Measurements from ENCODE around the gene TCF4.

TCF4 gene

DNA sequence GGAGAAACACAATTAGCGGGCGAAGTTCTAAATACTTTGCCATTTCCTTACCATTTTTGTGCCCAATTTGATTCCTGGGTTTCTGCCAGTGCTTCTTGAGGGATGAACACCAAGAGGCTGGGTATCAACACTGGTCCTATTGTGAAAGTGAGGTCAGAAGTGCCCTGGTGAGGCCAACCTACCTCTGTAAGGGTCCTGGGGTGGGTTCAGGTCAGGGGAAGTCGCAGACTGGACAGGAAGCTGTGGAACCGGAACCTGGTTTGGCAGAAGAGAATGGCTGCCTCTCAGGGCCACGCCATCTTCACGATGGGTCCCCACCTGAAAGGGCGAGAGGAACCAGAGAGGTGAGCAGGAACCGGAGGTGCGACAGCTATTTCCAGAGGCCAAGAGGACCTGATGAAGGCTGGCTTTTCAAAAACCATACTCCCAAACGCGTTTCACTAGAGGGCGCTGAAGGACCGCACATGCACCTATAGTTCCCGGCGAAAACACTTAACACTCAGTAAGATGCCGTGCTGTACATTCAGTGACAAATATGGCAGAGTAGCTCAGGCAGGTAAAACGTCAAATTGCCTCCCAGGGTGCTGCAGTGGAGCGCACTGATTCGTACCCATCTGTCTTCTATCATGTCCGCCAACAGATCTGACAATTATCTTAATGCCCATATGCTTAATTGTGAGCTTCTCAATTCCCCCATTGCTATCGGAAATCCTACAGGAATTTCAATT, 353.5 kb downstream of the TCF4 start:
- peak; percentile 4 to 16 for DNase-seq (ENCODE audit: low read depth in 2 of 2)

DNA sequence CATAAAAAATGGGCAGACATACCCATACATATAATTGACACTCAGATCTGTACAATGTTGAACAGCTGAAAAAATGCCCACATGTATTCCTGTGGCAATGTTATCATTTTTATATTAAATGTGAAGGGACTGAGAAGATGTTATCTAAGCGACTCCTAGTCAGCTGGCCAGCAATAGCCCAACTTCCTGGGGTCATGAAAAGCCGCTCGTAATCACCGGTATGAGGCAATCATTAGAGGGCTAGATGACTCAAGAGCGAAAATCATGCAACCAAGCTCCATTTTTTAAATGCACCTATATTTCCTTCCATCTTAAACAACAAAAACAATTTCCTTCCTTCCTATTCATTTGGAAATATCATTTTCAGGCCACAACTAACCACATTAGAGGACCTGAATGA, 354.1 kb downstream of the TCF4 start:
- no peak for DNase-seq (ENCODE audit: low read depth in 2 of 2)

DNA sequence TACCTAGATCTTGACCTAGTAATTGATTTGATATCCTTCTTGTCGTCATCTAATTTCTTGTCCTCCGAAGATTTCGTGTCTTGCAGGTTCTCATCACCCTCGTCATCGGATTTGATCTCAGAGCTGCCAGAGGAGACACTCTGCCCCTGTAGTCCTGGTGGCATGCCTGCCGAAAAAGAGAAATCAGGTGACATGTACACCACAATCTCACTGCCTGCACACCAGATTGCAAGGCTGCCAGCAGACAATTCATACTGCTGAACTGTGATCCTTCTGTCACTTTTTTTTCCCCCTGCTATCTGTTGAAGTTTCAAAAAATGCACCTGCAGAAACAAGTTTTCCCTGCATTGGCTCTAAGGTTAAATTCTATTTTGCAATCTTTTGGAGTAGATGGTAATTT, 355.5 kb downstream of the TCF4 start:
- no peak for DNase-seq (ENCODE audit: low read depth in 2 of 2)

DNA sequence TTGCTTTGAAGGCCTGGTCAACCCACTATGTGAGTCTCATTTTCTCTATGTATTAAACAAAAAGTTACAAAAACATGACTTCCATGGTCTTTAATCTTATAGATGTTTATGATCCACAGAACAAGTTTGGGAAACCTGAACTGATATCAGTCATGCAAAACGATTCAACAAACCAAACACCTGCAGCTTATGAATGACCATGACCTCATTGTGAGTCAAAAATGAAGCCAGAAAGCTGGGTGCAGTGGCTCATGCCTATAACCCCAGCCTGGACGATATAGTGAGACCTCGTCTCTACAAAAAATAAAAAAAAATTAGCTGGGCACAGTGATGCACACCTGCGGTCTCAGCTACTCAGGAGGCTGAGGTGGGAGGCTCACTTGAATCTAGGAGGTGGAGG, 358.3 kb downstream of the TCF4 start:
- DNase-seq (ENCODE audit: low read depth in 2 of 2) = no peak

DNA sequence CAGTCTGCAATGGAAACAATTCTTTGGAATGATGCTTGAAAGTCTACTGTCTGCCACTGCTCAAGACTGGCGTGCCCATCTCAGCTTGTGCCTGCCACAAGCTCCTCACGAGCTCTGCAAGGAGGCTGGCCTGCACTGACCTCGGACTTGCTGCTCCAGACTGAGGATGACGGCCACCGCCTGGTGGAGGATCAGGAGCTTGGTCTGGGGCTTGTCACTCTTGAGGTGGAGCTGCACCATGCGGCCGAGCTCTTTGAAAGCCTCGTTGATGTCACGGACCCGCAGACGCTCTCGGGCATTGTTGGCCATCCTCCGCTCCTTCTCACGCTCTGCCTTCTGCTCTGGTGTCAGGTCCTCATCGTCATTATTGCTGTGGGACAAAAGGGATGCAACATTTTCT, 359.3 kb downstream of the TCF4 start:
- DNase-seq (ENCODE audit: low read depth in 2 of 2) = no peak

DNA sequence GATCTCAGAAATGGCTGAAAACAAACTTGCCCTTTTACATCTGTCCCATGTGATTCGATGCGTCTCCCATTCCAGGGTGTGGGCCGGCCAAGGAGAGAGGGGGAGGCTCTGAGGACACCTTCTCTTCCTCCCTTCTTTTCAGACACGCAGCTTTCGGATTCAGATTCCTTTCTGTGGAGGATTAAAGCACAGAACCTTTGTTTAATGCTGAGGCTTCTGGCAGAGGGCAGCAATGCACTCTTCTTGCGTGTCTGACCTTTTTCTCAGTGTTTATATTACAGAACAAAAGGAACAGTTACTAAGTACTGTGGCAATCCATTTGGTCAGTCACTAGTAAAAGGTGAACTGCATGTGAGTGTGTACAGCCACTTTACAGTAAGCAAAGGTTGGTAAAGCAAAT, 359.8 kb downstream of the TCF4 start:
- no peak for DNase-seq (ENCODE audit: low read depth in 2 of 2)

DNA sequence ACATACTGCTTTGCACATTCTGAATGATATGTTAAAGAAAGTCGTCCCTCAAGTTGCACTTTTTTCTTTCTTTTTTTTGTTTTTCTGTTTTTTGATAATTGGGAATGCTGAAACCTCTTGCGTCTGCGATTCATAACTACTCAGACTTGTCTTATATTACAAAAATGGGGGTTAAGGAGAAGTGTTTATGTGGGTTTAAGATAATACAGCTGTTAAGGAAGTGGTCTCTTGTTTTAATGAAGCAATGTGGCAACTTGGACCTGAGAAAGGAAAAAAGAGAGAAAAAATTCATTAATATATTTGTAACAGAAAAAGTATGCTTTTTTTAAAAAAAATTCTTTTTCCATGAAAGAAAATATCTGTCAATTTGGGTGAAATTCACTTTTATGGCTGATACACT, 360.2 kb downstream of the TCF4 start:
- DNase-seq (ENCODE audit: low read depth in 2 of 2) = no peak

DNA sequence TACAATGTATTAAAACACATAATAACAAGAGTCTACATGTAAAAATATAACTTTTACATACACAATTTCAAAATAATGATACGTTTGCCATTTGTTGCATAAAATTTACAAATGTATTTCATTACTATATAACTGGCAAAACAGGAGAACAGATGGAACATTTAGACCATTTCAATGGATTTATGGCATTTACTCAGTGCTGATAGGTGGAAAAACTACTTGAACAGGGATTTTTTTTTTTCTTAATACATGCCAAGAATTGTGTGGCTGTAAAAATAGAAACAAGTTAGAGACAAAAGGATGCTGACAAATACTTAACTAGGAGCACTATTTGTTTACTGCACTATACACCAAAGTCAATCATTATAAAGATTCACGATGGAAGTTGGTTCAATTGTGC, 361.9 kb downstream of the TCF4 start:
- no peak for DNase-seq (ENCODE audit: low read depth in 2 of 2)

DNA sequence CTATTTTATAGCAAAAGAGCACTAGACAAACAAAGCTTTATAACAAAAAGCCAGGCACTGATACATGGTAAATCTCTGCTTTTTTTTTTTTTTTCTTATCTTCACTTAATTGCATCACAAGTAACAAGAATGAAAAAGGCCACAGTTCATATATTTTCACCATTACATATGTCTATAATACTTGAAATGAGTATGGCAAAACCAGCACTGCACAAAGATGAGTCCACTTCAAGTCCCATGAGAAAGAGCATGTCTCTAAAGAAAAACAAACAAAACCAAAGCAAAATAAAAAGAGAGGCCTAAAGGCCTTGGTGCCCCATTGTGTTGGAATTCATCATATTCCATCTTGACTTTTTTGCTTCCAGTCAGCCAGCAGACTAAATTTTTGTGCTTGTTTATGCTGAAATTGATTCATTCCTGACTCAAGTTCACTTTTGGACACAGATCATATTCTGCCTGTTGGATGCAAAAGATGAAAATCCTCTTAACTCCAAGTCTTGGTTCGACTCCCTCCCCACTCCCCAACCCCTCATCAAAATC, 363.8 kb downstream of the TCF4 start:
- DNase-seq (ENCODE audit: low read depth in 2 of 2) = no peak

DNA sequence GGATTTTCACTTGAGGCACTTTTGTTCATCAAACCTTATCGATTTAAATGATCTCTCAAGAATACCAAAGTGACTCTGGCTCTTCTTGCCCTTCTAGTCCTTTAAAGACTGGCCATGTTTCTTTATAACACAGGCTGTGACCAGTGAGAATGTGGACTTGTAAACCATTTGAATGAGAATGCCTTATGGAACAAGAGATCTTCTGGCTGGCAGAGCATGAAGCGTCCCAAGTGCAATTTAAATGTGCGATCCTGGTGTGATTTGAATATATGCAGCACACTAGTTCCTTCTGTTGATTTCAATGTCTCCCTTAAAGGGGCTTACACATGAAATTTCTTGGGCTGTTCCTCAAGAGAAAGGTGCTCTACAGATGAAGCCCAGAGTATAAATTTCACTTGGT, 366.4 kb downstream of the TCF4 start:
- DNase-seq (ENCODE audit: low read depth in 2 of 2) = no peak

DNA sequence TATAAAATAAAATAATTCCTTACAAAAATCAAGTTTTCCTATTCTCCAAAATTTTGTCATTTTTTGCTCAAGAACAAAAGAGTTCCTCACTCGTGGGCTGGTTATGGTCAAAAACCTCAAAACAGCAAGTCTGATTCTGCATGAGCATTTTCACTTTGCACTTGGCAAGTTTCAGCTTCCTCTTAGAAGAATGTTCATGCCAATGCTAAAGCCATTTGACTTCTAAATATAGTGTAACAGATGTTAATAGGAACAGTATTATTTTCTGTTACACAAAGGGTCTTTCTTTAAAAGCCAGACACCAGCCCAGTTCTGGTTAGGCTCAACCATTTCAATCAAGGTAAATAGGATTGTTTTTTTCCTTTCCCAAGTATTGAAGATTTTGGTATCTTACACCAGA, 367.5 kb downstream of the TCF4 start:
- DNase-seq (ENCODE audit: low read depth in 2 of 2) = no peak

DNA sequence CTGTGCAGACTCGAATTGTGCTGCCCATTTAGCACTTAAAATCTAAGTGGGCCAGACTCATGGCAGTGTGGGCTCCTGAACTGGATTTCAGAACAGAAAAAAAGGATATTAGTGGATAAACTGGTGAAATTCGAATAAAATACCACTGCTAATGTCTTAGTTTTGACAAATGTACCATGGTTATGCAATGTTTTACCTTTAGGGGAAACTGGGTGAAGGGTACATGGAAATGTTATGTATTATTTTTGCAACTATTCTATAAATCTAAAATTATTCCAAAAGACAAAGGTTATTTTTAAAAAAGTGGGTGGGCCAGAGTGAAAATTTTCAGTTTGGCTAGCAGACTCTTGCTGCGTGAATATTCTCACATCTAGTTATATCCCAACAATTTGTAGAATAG, 368.2 kb downstream of the TCF4 start:
- DNase-seq (ENCODE audit: low read depth in 2 of 2) = no peak

DNA sequence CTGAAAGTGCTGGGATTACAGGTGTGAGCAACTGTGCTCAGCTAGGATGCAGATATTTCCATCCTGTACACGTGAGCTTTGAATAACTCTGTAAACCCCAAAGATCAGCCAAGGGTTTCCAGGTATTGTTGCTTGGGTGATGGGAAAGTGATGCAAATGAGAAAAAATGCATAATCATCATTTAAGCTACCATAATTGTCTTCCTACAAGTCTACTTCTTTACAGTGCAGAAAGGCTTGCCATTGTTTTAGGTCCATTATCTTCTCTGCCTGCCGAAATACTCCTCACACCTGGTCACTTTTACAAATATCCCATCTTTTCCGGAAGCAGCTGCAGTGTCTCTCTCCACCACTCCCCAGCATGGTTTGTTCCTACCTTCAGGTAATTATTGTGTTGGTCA, 368.9 kb downstream of the TCF4 start:
- no peak for DNase-seq (ENCODE audit: low read depth in 2 of 2)

DNA sequence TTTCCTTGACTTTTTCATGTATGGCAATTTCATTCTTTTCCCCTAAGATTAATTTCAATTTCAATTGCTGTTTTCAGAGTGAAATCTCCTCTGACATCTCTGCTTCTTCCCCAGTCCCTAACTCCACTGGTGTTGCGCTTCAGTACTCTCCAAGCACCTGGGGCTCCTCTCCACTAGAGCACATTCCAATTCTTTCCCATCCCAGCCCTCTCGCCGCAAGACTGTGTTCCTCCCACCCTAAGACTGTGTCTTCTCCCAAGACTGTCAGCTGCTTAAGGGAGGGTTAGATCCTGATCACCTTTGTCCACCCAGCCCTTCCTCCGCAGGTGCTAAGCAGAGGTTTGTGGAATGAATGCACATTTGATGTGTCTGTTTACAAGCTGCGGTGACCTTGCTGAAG, 373.0 kb downstream of the TCF4 start:
- no peak for DNase-seq (ENCODE audit: low read depth in 2 of 2)

DNA sequence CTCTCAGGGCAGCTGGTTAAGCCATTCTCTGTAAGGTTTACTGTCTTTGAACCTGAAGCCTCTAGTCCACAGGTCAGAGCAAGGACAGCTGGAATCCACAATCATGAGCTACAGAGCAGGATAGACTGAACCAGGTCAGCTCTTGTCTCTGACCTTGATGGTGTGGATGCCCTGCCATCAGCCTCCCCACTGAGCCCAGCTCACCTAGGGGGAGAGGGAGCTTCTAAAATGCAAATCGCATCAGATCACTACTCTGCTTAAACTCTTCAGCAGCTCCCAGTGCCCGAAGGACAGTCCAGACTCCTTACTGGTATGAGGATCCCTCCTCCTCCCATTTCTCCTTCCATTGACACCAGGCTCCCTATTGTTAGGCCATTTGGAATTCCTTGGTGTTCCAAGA, 373.5 kb downstream of the TCF4 start:
- DNase-seq (ENCODE audit: low read depth in 2 of 2) = no peak

DNA sequence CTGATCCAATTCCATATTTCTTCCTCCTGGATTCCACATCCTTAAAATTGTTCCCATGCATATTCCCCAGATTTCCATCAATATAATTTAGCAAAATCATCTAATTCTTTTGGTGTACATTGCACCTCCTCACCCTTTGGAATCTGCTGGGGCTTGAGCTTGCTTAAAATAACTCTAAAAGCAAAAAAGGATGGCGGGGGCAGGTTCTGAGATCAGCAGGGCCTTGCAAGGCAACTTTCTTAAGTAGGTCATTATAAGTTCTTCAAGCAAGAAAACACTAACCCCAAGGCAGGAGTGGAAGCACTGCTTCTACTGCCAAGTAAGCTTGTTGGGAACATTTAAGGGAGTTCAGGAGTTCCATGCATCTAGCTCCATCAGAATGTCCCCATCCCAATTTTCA, 374.4 kb downstream of the TCF4 start:
- DNase-seq (ENCODE audit: low read depth in 2 of 2) = no peak

DNA sequence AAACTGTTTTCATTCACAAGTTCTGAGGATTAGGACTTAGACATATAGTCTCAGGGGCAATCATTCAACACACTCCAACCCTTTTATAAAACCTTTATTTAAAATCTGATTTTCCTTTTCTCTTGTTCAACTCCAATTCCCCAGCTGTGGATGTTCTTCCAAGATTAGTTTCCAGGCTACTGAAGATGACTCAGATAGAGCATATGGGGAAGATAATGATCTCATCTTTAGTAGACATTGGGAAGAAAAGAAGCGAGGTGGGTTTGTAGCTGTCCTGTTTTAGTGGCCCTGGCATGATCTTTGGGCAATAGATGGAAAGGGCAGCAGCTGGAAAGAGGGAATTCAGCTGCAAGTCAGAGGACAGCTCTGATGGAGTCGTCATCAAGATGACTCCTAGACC, 381.1 kb downstream of the TCF4 start:
- DNase-seq (ENCODE audit: low read depth in 2 of 2) = no peak

DNA sequence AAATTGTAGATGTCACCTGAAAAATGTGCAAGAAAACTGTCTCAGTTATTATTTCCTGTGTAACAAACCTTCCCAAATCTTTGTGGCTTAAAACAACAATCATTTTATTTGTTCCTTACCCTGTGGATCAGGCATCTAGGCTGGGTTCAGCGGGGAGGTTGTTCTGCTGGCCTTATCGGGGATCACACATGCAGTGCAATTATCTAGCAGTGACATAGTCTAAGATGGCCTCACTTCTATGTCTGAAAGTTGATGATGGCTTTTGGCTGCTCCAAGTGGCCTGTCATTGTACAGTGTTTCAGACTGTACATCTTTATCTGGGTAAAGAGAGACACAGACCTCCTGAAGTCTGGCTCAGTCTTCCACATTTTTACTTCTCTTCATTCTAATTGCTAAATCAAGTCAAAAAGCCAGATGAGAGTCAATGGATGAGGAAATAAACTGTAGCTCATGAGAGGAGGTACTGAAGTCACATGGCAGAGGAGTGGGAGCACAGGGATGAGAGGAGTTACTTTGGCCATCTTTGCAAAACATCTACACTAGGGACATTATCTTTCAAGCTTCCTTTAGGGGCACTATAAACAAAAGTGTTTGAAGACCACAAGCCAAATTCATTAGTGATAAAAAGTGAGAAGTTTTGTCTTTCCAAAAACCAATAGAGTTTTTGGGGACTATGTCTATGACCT, 385.6 kb downstream of the TCF4 start:
- no peak for DNase-seq (ENCODE audit: low read depth in 2 of 2)

DNA sequence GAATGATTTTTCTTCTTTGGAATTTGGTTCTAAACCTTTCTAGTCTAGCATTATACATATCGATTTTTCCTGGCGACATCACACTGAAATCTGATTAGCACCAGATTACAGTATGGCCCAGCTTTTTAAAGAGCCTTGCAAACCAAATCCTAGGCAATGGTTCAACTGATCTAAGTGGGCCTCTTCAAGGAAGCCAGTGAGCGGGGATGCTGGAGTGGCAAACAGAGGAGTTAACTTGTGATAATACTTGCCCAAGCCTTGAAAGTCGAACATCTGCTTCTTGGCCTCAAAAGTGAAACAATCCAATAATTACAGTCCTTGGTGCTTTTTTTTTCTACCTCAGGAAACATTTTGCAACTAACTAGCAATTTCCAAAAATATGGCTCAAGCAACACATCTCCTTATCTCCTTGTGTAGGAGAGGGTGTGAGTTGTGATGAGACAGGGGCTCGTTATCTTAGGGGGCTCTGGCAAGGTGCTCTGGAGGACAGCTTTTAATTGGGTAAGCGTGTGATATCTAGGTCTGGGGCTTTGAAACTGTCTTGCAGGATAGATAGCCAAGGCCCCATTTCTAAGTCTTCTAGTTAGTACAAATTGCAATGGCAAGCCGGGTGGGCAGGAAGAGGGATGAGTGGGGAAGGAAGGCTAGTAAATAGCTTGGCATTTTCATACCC, 388.6 kb downstream of the TCF4 start:
- DNase-seq (ENCODE audit: low read depth in 2 of 2) = no peak

DNA sequence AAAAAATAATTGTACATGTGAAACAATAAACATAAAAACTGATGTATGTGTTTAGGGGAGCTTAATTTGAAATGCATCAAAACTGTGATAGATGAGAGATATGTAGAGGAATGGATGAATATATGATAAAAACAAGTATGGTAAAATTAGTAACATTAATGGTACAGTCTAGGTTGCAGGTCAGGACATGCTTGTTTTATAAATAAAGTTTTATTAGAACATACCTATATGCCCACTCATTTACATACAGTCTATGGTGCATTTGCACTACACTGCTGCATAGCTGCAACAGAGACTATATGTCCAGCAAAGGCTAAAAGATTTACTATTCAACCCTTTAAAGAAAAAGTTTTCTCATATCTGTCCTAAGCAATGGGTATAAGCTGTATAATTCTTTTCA, 392.1 kb downstream of the TCF4 start:
- no peak for DNase-seq (ENCODE audit: low read depth in 2 of 2)

DNA sequence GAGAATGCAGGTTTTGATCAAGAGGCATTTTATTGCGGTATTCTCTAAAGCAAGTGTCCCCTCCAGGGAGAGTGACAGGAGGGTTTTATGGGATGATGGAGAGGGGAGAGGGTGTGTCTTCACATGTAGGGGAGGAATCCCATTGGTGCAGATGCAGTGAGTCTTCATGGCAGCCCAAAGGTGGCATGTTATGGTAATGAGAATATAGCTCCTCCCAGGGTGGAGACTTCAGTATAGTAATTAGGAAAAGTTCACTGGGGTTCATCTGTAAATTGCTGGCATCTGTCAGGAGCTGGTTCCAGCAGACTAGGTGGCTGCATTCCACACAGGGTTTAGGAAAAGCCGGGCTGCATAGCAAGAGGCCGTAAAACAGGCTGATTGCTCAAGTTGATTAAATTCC, 398.0 kb downstream of the TCF4 start:
- no peak for DNase-seq (ENCODE audit: low read depth in 2 of 2)

DNA sequence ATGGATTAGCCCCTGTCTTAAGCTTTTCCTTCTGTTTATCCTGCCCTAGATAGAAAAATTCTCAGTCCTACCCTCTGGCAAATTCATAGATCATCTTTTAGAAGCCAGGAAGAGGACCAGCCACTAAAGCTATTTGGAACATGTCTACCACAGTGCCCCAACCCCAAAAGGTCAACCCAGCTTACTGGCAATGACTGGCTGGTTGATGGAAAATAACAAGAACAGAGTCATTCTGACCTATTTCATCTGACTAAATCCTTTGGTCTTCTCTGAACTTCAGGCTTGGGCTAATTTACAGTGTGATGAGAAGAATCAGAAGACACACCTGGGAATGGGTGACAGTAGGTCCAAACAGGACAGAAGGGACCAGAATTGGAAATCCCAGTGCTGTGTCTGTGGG, 401.4 kb downstream of the TCF4 start:
- DNase-seq (ENCODE audit: low read depth in 2 of 2) = no peak

DNA sequence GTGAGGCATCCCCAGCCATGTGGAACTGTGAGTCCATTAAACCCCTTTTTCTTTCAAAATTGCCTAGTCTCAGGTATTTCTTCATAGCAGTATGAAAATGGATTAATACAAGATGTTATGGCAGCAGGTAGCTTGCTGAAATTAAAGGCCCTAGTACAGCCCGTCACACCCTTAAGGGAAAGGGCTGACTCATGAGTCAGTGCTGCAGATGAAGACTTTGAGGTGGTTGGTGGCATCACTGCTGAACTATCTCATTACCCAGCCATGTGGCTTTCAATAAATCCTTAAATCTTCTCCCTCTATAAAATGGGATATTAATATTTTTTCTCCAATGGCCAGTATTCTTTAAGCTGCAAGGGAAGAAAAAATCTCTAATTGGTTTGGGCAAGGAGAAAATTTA, 402.6 kb downstream of the TCF4 start:
- DNase-seq (ENCODE audit: low read depth in 2 of 2) = no peak

All from stimulated activated CD8-positive, alpha-beta memory T cell treated with anti-CD3 and anti-CD28 coated beads, Interleukin-7, amount 100 ng/mL, for 4 hours (primary cell).